HG03460 (cell line): ENCODE results near the gene SDC3.

ENCODE experiments used
- ATAC-seq: cut with Tn5 transposase; IDR thresholded peaks from one replicate; pipeline ENCODE4 v1.9.1; 2021; ENCODE audit not compliant: unreplicated experiment

SDC3 gene

GRCh38 chr1:30855686-30856259 lies 52.8 kb downstream of the SDC3 start:
- no peak for ATAC-seq

- ATAC-seq, result no peak
These were observed 55.2 kb downstream of the SDC3 start for GRCh38 chr1:30853350-30853749.

GRCh38 chr1:30852026-30852425 lies 56.5 kb downstream of the SDC3 start:
- no peak for ATAC-seq

- no peak for ATAC-seq
These were observed 57.3 kb downstream of the SDC3 start for GRCh38 chr1:30851286-30851685.

GRCh38 chr1:30850607-30851006 lies 58.0 kb downstream of the SDC3 start:
- no peak for ATAC-seq

- ATAC-seq, result no peak
These were observed 60.4 kb downstream of the SDC3 start for GRCh38 chr1:30848130-30848529.

- no peak for ATAC-seq
These were observed 61.1 kb downstream of the SDC3 start for GRCh38 chr1:30847358-30847972.

- ATAC-seq, result no peak
These were observed 62.0 kb downstream of the SDC3 start for GRCh38 chr1:30846587-30846986.

- ATAC-seq, result no peak
These were observed 62.7 kb downstream of the SDC3 start for GRCh38 chr1:30845904-30846290.

- no peak for ATAC-seq
These were observed 63.2 kb downstream of the SDC3 start for GRCh38 chr1:30845237-30845903.

- ATAC-seq, result no peak
These were observed 63.9 kb downstream of the SDC3 start for GRCh38 chr1:30844631-30845030.

- ATAC-seq, result no peak
These were observed 65.7 kb downstream of the SDC3 start for GRCh38 chr1:30842697-30843354.

GRCh38 chr1:30840904-30841598 lies 67.5 kb downstream of the SDC3 start:
- no peak for ATAC-seq

GRCh38 chr1:30839827-30840359 lies 68.7 kb downstream of the SDC3 start:
- ATAC-seq, result no peak

GRCh38 chr1:30838996-30839395 lies 69.6 kb downstream of the SDC3 start:
- ATAC-seq, result no peak

GRCh38 chr1:30837653-30838052 lies 70.9 kb downstream of the SDC3 start:
- ATAC-seq, result no peak

- ATAC-seq, result no peak
These were observed 74.3 kb downstream of the SDC3 start for GRCh38 chr1:30834253-30834652.

GRCh38 chr1:30830537-30830936 lies 78.0 kb downstream of the SDC3 start:
- no peak for ATAC-seq

GRCh38 chr1:30829889-30830288 lies 78.7 kb downstream of the SDC3 start:
- no peak for ATAC-seq

- no peak for ATAC-seq
These were observed 83.7 kb downstream of the SDC3 start for GRCh38 chr1:30824736-30825429.
